HCT116 (cell line): ENCODE data around the gene FPR3. TPM values are rescaled to one million over a fixed set of nuclear protein-coding genes. Genes with fewer than 3 reads are reported as not detected.

Experiments used
- ATAC-seq: fragments of 200-7000 bp; cut with Tn5 transposase; 2 replicates; pipeline ENCODE4 v1.9.1; 2020; ENCODE audit warnings: mild to moderate bottlenecking, moderate library complexity
- BruUV-seq: library from RNA; stranded (reverse); fragments of 400-500 nt; replicated peaks from 2 replicates; lab custom pipeline; 2021; lab: Mats Ljungman, UMichigan
- CTCF ChIA-PET: fragments of 300-600 bp; sonication (Branson Sonifier 250); formaldehyde crosslinking; loops from one replicate; lab custom pipeline; 2021; ENCODE audit warnings: antibody characterized with exemption; lab: Charles Lee
- POLR2A ChIA-PET: fragments of 300-600, 350-600 bp; sonication (Branson Sonifier 250); formaldehyde crosslinking; loops from one replicate; lab custom pipeline; 2021; ENCODE audit warnings: antibody characterized with exemption; lab: Charles Lee
- RAD21 ChIA-PET, 2 experiments: fragments of 300-600 bp; sonication (Branson Sonifier 250); formaldehyde crosslinking; loops; one replicate each; lab custom pipeline; 2023; ENCODE audit warnings: low total read pairs in 2 of 2; ENCODE audit not compliant: uncharacterized antibody in 2 of 2, unreplicated experiment in 2 of 2, low non-redundant PET in 1 of 2; lab: Charles Lee
- DNase-seq: peaks from one replicate; pipeline ENCODE4 v3.0.0-alpha.2; 2010; ENCODE audit warnings: low read depth, low spot score
- H2AFZ ChIP-seq: fragments of 200-600 bp; shearing (Covaris generic), sonication (generic); 2 replicates; pipeline ENCODE4 v1.6.1; 2017; ENCODE audit warnings: low read depth, mixed run types, mixed read lengths, antibody characterized with exemption, low read length; ENCODE audit not compliant: poor library complexity, severe bottlenecking
- H3K27ac ChIP-seq: 2 replicates; pipeline ENCODE4 v1.5.1; 2012; ENCODE audit warnings: low read depth, low read length
- H3K27me3 ChIP-seq: fragments of 200-600 bp; sonication (generic); 2 replicates; pipeline ENCODE4 v1.6.1; 2016; ENCODE audit warnings: mixed run types, low read length, mixed read lengths; ENCODE audit not compliant: insufficient read depth
- H3K36me3 ChIP-seq, 2 experiments: fragments of 200-500 bp in 1 of 2; fragments of 200-600 bp in 1 of 2; sonication (Bioruptor generic) in 1 of 2; sonication (generic) in 1 of 2; 2 replicates each; pipeline versions ENCODE4 v1.5.1 to v1.6.1; 2014 to 2016; ENCODE audit warnings: low read length in 2 of 2, inconsistent platforms in 1 of 2, mixed read lengths in 1 of 2, mixed run types in 1 of 2; ENCODE audit not compliant: insufficient read depth in 2 of 2, control insufficient read depth in 1 of 2
- H3K4me1 ChIP-seq, 2 experiments: fragments of 200-600 bp in 1 of 2; sonication (generic) in 1 of 2; 2 replicates each; pipeline versions ENCODE4 v1.5.1 to v1.6.1; 2012 to 2017; ENCODE audit warnings: low read length in 2 of 2, inconsistent platforms in 1 of 2, mild to moderate bottlenecking in 1 of 2, mixed read lengths in 1 of 2, mixed run types in 1 of 2, moderate library complexity in 1 of 2; ENCODE audit not compliant: insufficient read depth in 2 of 2, control insufficient read depth in 1 of 2
- H3K4me2 ChIP-seq: fragments of 200-600 bp; sonication (generic); 2 replicates; pipeline ENCODE4 v1.6.1; 2017; ENCODE audit warnings: mixed run types, low read length, mixed read lengths
- H3K4me3 ChIP-seq, 2 experiments: fragments of 200-600 bp in 1 of 2; sonication (generic) in 1 of 2; replicated peaks in 1 of 2; 2 replicates each; pipeline ENCODE4 v1.5.1; 2011 to 2016; ENCODE audit warnings: low read length in 2 of 2, control low read depth in 1 of 2, low read depth in 1 of 2, mild to moderate bottlenecking in 1 of 2, mixed read lengths in 1 of 2, mixed run types in 1 of 2
- H3K79me2 ChIP-seq: fragments of 200-600 bp; sonication (generic); 2 replicates; pipeline ENCODE4 v1.6.1; 2017; ENCODE audit warnings: mild to moderate bottlenecking, mixed run types, low read length, moderate library complexity, mixed read lengths; ENCODE audit not compliant: insufficient read depth
- H3K9ac ChIP-seq: fragments of 200-600 bp; sonication (generic); 2 replicates; pipeline ENCODE4 v1.6.1; 2016; ENCODE audit warnings: low read length, mixed read lengths
- H3K9me2 ChIP-seq: fragments of 200-600 bp; sonication (generic), shearing (Covaris generic); 2 replicates; pipeline ENCODE4 v1.6.1; 2017; ENCODE audit warnings: mixed run types, mild to moderate bottlenecking, moderate library complexity; ENCODE audit not compliant: insufficient read depth
- H3K9me3 ChIP-seq, 2 experiments: fragments of 200-500 bp in 1 of 2; fragments of 200-600 bp in 1 of 2; sonication (Bioruptor generic) in 1 of 2; sonication (generic) in 1 of 2; 2 replicates each; pipeline ENCODE4 v1.6.1; 2014 to 2017; ENCODE audit warnings: low read length in 2 of 2, mixed read lengths in 2 of 2, inconsistent platforms in 1 of 2, low read depth in 1 of 2, mild to moderate bottlenecking in 1 of 2, mixed run types in 1 of 2, moderate library complexity in 1 of 2; ENCODE audit not compliant: control insufficient read depth in 1 of 2, insufficient read depth in 1 of 2
- H4K20me1 ChIP-seq: fragments of 200-600 bp; sonication (generic), shearing (Covaris generic); 2 replicates; pipeline ENCODE4 v1.6.1; 2017; ENCODE audit warnings: mixed run types, mild to moderate bottlenecking, moderate library complexity; ENCODE audit not compliant: insufficient read depth
- EGR1 ChIP-seq: IDR thresholded peaks from 2 replicates; pipeline ENCODE4 v1.6.1; 2012; ENCODE audit warnings: low read depth
- EZH2 ChIP-seq: fragments of 200-600 bp; sonication (generic); IDR thresholded peaks from 2 replicates; pipeline ENCODE4 v1.6.1; 2017; ENCODE audit warnings: antibody characterized with exemption, mixed run types
- EZH2phosphoT487 ChIP-seq: fragments of 200-600 bp; IDR thresholded peaks from 2 replicates; pipeline ENCODE4 v1.6.1; 2018; ENCODE audit warnings: antibody characterized with exemption, borderline replicate concordance
- FOSL1 ChIP-seq: IDR thresholded peaks from 2 replicates; pipeline ENCODE4 v1.6.1; 2012; ENCODE audit warnings: low read depth
- JUND ChIP-seq: IDR thresholded peaks from 2 replicates; pipeline ENCODE4 v1.6.1; 2012
- POLR2A ChIP-seq: IDR thresholded peaks from 2 replicates; pipeline ENCODE4 v1.7.0; 2011; ENCODE audit warnings: borderline replicate concordance; ENCODE audit not compliant: insufficient read depth, insufficient read length; ENCODE audit errors: extremely low read depth
- SIN3A ChIP-seq: IDR thresholded peaks from 2 replicates; pipeline ENCODE4 v1.6.1; 2012; ENCODE audit warnings: low read depth
- SP1 ChIP-seq: IDR thresholded peaks from 2 replicates; pipeline ENCODE4 v1.6.1; 2012; ENCODE audit warnings: low read depth
- SRF ChIP-seq: IDR thresholded peaks from 2 replicates; pipeline ENCODE4 v1.6.1; 2012; ENCODE audit warnings: low read depth
- intact Hi-C: fragments of 100-400 bp; cut with micrococcal nuclease; formaldehyde crosslinking; loops from 2 replicates; pipeline ENCODE4 v1.10.0; 2022
- total RNA-seq: library from RNA; stranded (reverse); gene quantifications from one replicate; pipeline ENCODE4 v1.2.1, GENCODE V29; 2021; ENCODE audit not compliant: unreplicated experiment
- TF ChIP-seq, protein P1 (sequence below), 3 experiments: fragments of 200-600 bp in 1 of 3; sonication (generic) in 1 of 3; IDR thresholded peaks in 2 of 3; conservative IDR thresholded peaks in 1 of 3; 2 replicates each; pipeline ENCODE4 v1.5.1; 2012 to 2017; ENCODE audit warnings: low read depth in 2 of 3, low read length in 2 of 3, antibody characterized with exemption in 1 of 3, borderline replicate concordance in 1 of 3, control low read depth in 1 of 3, mild to moderate bottlenecking in 1 of 3, mixed read lengths in 1 of 3, mixed run types in 1 of 3, moderate library complexity in 1 of 3; ENCODE audit not compliant: insufficient read depth in 1 of 3
- TF ChIP-seq, protein P2 (sequence below): IDR thresholded peaks from 2 replicates; pipeline ENCODE4 v1.6.1; 2011; ENCODE audit warnings: mild to moderate bottlenecking, low read length, moderate library complexity; ENCODE audit not compliant: insufficient replicate concordance; ENCODE audit errors: extremely low read depth
- TF ChIP-seq, protein P3 (sequence below): IDR thresholded peaks from 2 replicates; pipeline ENCODE4 v1.6.1; 2012
- TF ChIP-seq, protein P4 (sequence below): IDR thresholded peaks from 2 replicates; pipeline ENCODE4 v1.6.1; 2012; ENCODE audit warnings: low read depth
- TF ChIP-seq, protein P5 (sequence below): IDR thresholded peaks from 2 replicates; pipeline ENCODE4 v1.6.1; 2012

FPR3 gene
- total RNA-seq, 1 experiment from 2014 or later, result not detected

DNA sequence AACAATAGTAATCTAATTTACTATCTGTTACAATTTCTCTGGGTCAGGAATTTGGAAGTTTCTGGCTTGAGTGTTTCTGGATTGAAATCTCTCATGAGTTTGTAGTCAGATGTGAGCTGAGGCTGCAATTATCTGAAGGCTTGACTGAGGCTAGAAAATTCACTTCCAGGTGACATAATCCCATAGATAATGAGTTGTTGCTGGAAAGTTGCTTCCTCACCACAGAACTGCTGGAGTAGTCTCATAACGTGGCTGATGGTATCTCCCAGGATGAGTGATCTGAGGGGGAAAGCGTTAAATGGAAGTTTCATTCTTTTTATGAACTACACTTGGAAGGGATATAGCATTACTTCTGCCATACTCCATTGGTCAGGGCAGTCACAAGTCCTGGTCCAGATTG lies 15.3 kb upstream of the FPR3 start (continued):
- TF ChIP-seq, protein P1, sequence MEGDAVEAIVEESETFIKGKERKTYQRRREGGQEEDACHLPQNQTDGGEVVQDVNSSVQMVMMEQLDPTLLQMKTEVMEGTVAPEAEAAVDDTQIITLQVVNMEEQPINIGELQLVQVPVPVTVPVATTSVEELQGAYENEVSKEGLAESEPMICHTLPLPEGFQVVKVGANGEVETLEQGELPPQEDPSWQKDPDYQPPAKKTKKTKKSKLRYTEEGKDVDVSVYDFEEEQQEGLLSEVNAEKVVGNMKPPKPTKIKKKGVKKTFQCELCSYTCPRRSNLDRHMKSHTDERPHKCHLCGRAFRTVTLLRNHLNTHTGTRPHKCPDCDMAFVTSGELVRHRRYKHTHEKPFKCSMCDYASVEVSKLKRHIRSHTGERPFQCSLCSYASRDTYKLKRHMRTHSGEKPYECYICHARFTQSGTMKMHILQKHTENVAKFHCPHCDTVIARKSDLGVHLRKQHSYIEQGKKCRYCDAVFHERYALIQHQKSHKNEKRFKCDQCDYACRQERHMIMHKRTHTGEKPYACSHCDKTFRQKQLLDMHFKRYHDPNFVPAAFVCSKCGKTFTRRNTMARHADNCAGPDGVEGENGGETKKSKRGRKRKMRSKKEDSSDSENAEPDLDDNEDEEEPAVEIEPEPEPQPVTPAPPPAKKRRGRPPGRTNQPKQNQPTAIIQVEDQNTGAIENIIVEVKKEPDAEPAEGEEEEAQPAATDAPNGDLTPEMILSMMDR (IDR thresholded peaks at IDR 0.05 in 2 of 3, conservative IDR thresholded peaks at IDR 0.05 in 1 of 3; ENCODE audit: borderline replicate concordance in 1 of 3, insufficient read depth in 1 of 3, low read depth in 2 of 3, low read length in 2 of 3), result no peak
- TF ChIP-seq FOSL1 (no peak), SRF (no peak), SIN3A (no peak), POLR2A (no peak)

DNA sequence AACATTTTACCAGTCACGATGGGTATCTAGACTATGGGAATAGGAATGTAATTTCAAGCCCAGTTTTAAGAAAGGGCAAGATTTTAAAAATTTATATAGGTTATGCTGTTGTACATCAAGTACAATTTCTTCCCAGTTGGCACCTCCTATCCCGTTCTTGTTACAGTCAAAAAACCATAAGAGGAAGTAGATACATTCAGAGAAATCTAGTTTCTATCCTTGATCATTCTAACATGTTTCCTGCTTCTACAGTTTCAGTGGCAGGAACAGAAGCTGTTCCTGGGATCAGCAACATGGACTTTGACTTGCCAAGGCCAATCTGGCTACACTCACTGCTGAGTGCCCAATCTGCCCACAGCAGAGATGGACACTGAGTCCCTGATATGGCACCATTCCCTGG lies 14.7 kb upstream of the FPR3 start:
- ChIA-PET POLR2A (no interaction called here), RAD21 (no interaction called here), CTCF (interaction anchor here (1.7 kb wide), 1 partner anchor 119 kb away, joined by 7 read pairs; no protein-coding TSS in a partner anchor)
- H3K4me2 ChIP-seq, result no peak overlapping the region
- H2AFZ ChIP-seq, result no peak overlapping the region
- no peaks in the 10 kb centered on the region for H3K9me2 ChIP-seq
- no peaks in the 10 kb centered on the region for H3K9me3 ChIP-seq
- ATAC-seq (no peak), DNase-seq (no peak)
- H3K27me3 ChIP-seq, result no peaks in the 10 kb centered on the region
- H3K36me3 ChIP-seq, result no peaks in the 10 kb centered on the region
- no peaks in the 10 kb centered on the region for H4K20me1 ChIP-seq
- no peak overlapping the region for H3K27ac ChIP-seq
- intact Hi-C loops, result loop anchor here (10.0 kb wide), 1 partner anchor 455 kb away; no protein-coding TSS in a partner anchor
- no peak overlapping the region for H3K4me3 ChIP-seq
- peaks cover 0 to 4% of the 10 kb centered on the region in 2 experiments; a peak in 1 of 4 replicates for H3K4me1 ChIP-seq
- no peak overlapping the region for H3K9ac ChIP-seq
- no peaks in the 10 kb centered on the region for H3K79me2 ChIP-seq
- BruUV-seq, result no TSS peak
- TF ChIP-seq, protein P2, sequence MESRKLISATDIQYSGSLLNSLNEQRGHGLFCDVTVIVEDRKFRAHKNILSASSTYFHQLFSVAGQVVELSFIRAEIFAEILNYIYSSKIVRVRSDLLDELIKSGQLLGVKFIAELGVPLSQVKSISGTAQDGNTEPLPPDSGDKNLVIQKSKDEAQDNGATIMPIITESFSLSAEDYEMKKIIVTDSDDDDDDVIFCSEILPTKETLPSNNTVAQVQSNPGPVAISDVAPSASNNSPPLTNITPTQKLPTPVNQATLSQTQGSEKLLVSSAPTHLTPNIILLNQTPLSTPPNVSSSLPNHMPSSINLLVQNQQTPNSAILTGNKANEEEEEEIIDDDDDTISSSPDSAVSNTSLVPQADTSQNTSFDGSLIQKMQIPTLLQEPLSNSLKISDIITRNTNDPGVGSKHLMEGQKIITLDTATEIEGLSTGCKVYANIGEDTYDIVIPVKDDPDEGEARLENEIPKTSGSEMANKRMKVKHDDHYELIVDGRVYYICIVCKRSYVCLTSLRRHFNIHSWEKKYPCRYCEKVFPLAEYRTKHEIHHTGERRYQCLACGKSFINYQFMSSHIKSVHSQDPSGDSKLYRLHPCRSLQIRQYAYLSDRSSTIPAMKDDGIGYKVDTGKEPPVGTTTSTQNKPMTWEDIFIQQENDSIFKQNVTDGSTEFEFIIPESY, result no peak
- TF ChIP-seq, protein P3, sequence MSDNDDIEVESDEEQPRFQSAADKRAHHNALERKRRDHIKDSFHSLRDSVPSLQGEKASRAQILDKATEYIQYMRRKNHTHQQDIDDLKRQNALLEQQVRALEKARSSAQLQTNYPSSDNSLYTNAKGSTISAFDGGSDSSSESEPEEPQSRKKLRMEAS, result no peak
- no peak for TF ChIP-seq EZH2phosphoT487
- no peak for TF ChIP-seq FOSL1
- no peak for TF ChIP-seq SRF
- TF ChIP-seq, protein P4, sequence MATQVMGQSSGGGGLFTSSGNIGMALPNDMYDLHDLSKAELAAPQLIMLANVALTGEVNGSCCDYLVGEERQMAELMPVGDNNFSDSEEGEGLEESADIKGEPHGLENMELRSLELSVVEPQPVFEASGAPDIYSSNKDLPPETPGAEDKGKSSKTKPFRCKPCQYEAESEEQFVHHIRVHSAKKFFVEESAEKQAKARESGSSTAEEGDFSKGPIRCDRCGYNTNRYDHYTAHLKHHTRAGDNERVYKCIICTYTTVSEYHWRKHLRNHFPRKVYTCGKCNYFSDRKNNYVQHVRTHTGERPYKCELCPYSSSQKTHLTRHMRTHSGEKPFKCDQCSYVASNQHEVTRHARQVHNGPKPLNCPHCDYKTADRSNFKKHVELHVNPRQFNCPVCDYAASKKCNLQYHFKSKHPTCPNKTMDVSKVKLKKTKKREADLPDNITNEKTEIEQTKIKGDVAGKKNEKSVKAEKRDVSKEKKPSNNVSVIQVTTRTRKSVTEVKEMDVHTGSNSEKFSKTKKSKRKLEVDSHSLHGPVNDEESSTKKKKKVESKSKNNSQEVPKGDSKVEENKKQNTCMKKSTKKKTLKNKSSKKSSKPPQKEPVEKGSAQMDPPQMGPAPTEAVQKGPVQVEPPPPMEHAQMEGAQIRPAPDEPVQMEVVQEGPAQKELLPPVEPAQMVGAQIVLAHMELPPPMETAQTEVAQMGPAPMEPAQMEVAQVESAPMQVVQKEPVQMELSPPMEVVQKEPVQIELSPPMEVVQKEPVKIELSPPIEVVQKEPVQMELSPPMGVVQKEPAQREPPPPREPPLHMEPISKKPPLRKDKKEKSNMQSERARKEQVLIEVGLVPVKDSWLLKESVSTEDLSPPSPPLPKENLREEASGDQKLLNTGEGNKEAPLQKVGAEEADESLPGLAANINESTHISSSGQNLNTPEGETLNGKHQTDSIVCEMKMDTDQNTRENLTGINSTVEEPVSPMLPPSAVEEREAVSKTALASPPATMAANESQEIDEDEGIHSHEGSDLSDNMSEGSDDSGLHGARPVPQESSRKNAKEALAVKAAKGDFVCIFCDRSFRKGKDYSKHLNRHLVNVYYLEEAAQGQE, result no peak
- TF ChIP-seq, protein P5, sequence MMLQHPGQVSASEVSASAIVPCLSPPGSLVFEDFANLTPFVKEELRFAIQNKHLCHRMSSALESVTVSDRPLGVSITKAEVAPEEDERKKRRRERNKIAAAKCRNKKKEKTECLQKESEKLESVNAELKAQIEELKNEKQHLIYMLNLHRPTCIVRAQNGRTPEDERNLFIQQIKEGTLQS, result no peak
- TF ChIP-seq, protein P1 (IDR thresholded peaks at IDR 0.05 in 2 of 3, conservative IDR thresholded peaks at IDR 0.05 in 1 of 3; ENCODE audit: borderline replicate concordance in 1 of 3, insufficient read depth in 1 of 3, low read depth in 2 of 3, low read length in 2 of 3), result no peak
- TF ChIP-seq EZH2, result no peak
- no peak for TF ChIP-seq SP1
- no peak for TF ChIP-seq EGR1
- no peak for TF ChIP-seq POLR2A
- TF ChIP-seq JUND, result no peak
